MCF 10A (cell line): ENCODE measurements around the gene TMEM14C. TPM values are rescaled to one million over a fixed set of nuclear protein-coding genes. Genes with fewer than 3 reads are reported as not detected.
A peak's percentile ranks its signal among the peaks of the same experiment; 100 is the strongest.

Experiments used
- BruUV-seq: library from RNA; stranded (reverse); fragments of 400-500 nt; replicated peaks from 2 replicates; lab custom pipeline; 2021; lab: Mats Ljungman, UMichigan
- CTCF ChIA-PET: fragments of 300-600 bp; sonication (Branson Sonifier 250); formaldehyde crosslinking; extraction: SDS; loops from one replicate; lab custom pipeline; 2021; ENCODE audit warnings: antibody characterized with exemption, inconsistent platforms; lab: Yijun Ruan, JAX
- POLR2A ChIA-PET: fragments of 300-600, 350-650 bp; sonication (Branson Sonifier 250); formaldehyde crosslinking; extraction: SDS; loops from one replicate; lab custom pipeline; 2020; ENCODE audit warnings: antibody characterized with exemption, inconsistent platforms; lab: Yijun Ruan, JAX
- DNase-seq: peaks from one replicate; pipeline ENCODE4 v3.0.0-alpha.2; 2018; ENCODE audit not compliant: unreplicated experiment
- H3K27ac Mint-ChIP-seq: one replicate; pipeline ENCODE4 v1.8.0; 2022; ENCODE audit warnings: mild to moderate bottlenecking, low read depth, mixed read lengths; ENCODE audit not compliant: unreplicated experiment
- H3K27me3 Mint-ChIP-seq: one replicate; pipeline ENCODE4 v1.8.0; 2022; ENCODE audit warnings: mixed read lengths; ENCODE audit not compliant: insufficient read depth, unreplicated experiment
- H3K36me3 Mint-ChIP-seq: one replicate; pipeline ENCODE4 v1.8.0; 2022; ENCODE audit warnings: mild to moderate bottlenecking, moderate library complexity, mixed read lengths; ENCODE audit not compliant: insufficient read depth, unreplicated experiment
- H3K4me1 Mint-ChIP-seq: one replicate; pipeline ENCODE4 v1.8.0; 2022; ENCODE audit warnings: mixed read lengths; ENCODE audit not compliant: insufficient read depth, unreplicated experiment
- H3K4me3 Mint-ChIP-seq: one replicate; pipeline ENCODE4 v1.8.0; 2022; ENCODE audit warnings: mild to moderate bottlenecking, moderate library complexity, mixed read lengths; ENCODE audit not compliant: unreplicated experiment
- H3K9me3 Mint-ChIP-seq: one replicate; pipeline ENCODE4 v1.8.0; 2022; ENCODE audit warnings: mixed read lengths; ENCODE audit not compliant: unreplicated experiment
- intact Hi-C: fragments of 100-400 bp; cut with micrococcal nuclease; formaldehyde crosslinking; loops from 2 replicates; pipeline ENCODE4 v1.14.1; 2022
- total RNA-seq: library from RNA; stranded (reverse); gene quantifications from 2 replicates; pipeline ENCODE4 v1.2.3, GENCODE V29; 2022
- TF ChIP-seq, protein P1 (sequence below): fragments of 200-600 bp; IDR thresholded peaks from one replicate; pipeline ENCODE4 v1.8.0; 2022; ENCODE audit warnings: antibody characterized with exemption, mild to moderate bottlenecking; ENCODE audit not compliant: unreplicated experiment

TMEM14C gene
- total RNA-seq, 1 experiment from 2014 or later, result 159 TPM

DNA sequence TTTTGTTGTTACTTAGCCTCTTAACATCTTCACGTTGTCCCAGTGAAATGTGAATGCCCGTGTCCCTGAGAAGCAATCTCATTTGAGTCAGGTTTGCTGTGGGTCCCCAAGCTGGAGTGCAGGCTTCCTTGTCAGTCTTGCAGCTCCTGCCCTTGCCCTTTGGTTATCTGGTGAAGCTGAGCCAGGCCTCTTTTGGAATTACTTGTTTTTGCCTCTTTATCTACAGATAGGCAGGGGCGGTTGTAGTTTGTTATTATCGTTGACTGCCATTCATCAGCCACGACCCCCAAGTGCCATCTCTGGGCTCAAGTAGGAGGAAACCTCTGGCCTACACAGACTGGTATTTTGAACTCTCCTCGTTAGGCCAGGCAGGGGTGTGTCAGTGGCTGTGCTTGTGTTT is 2.2 kb downstream of the TMEM14C start:
- TF ChIP-seq, protein P1, sequence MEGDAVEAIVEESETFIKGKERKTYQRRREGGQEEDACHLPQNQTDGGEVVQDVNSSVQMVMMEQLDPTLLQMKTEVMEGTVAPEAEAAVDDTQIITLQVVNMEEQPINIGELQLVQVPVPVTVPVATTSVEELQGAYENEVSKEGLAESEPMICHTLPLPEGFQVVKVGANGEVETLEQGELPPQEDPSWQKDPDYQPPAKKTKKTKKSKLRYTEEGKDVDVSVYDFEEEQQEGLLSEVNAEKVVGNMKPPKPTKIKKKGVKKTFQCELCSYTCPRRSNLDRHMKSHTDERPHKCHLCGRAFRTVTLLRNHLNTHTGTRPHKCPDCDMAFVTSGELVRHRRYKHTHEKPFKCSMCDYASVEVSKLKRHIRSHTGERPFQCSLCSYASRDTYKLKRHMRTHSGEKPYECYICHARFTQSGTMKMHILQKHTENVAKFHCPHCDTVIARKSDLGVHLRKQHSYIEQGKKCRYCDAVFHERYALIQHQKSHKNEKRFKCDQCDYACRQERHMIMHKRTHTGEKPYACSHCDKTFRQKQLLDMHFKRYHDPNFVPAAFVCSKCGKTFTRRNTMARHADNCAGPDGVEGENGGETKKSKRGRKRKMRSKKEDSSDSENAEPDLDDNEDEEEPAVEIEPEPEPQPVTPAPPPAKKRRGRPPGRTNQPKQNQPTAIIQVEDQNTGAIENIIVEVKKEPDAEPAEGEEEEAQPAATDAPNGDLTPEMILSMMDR, result no peak
- H3K27me3 Mint-ChIP-seq, result no peaks in the 10 kb centered on the region
- CTCF ChIA-PET, result interaction anchor here (0.9 to 1.5 kb wide), 2 partner anchors 246 to 313 kb away, joined by 3 to 4 read pairs; no protein-coding TSS in a partner anchor
- H3K36me3 Mint-ChIP-seq, result peaks cover 32% of the 10 kb centered on the region
- POLR2A ChIA-PET, result interaction anchor here (1.4 to 7.6 kb wide), 4 partner anchors 10 to 35 kb away, joined by 8 to 185 read pairs (median 46); partner anchors contain the start of genes C6orf52, PAK1IP1 and TMEM14B
- H3K27ac Mint-ChIP-seq, result peak overlapping the region; percentile 89
- H3K9me3 Mint-ChIP-seq, result no peaks in the 10 kb centered on the region
- intact Hi-C loops, result no loop called here
- no peak for DNase-seq
- peak overlapping the region; percentile 96 for H3K4me3 Mint-ChIP-seq
- peaks cover 30% of the 10 kb centered on the region for H3K4me1 Mint-ChIP-seq
- BruUV-seq, result no TSS peak

DNA sequence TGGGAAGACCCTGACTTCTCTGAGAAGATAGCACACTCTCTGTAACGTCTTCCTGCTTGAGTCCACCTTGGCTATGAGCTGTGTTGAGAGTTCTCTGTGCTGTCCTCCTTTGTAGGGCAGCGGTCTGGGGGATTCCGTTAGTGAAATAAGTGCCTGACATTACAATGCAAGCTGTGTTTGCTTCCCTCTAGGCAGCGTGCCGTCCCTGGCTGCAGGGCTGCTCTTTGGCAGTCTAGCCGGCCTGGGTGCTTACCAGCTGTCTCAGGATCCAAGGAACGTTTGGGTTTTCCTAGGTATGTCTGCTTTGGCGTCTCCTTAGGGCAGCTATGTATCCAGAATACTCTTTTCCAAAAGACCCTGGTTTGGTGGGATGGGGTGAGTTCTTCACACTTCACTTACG is 2.8 kb downstream of the TMEM14C start:
- H3K4me1 Mint-ChIP-seq, result peaks cover 30% of the 10 kb centered on the region
- BruUV-seq, result no TSS peak
- no peaks in the 10 kb centered on the region for H3K27me3 Mint-ChIP-seq
- CTCF ChIA-PET, result no interaction called here
- POLR2A ChIA-PET, result interaction anchor here (6.3 kb wide), 1 partner anchor 20 kb away, joined by 185 read pairs; the partner anchor contains the start of gene TMEM14B
- DNase-seq, result no peak
- intact Hi-C loops, result no loop called here
- no peaks in the 10 kb centered on the region for H3K9me3 Mint-ChIP-seq
- H3K27ac Mint-ChIP-seq, result peak overlapping the region; percentile 89
- H3K4me3 Mint-ChIP-seq, result peak overlapping the region; percentile 24
- H3K36me3 Mint-ChIP-seq, result peaks cover 39% of the 10 kb centered on the region
- TF ChIP-seq, protein P1, result no peak

DNA sequence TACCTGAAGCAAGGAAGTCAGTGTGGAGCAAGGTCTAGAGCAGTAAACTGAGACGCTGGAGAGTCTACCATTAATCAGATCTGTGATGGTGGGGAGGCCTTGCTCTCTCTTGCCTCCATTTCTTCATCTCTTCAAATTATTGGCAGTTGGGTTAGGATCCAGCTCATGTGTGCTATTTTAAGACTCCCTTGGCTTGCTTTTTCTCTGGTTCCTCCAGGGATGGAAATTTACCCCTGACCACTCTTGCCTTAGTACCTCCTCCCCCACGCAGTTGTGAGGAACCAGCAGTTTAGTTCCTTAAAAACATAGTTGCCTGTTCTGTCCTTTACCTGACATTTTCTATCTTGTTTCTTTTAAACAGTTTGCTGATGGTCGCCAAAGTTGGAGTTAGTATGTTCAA is 7.4 kb downstream of the TMEM14C start:
- Mint-ChIP-seq H3K4me1 (peaks cover 17% of the 10 kb centered on the region), H3K4me3 (no peak overlapping the region), H3K9me3 (no peaks in the 10 kb centered on the region), H3K36me3 (peaks cover 70% of the 10 kb centered on the region), H3K27me3 (no peaks in the 10 kb centered on the region), H3K27ac (peak overlapping the region; percentile 77)
- POLR2A ChIA-PET, result interaction anchor here (0.8 kb wide), 1 partner anchor 17 kb away, joined by 4 read pairs; no protein-coding TSS in a partner anchor
- intact Hi-C loops, result no loop called here
- no peak for DNase-seq
- BruUV-seq, result no TSS peak
- TF ChIP-seq, protein P1, result no peak
- CTCF ChIA-PET, result interaction anchor here (0.6 to 1.3 kb wide), 2 partner anchors 220 to 381 kb away, joined by 3 to 4 read pairs; partner anchors contain the start of gene ERVFRD-1

DNA sequence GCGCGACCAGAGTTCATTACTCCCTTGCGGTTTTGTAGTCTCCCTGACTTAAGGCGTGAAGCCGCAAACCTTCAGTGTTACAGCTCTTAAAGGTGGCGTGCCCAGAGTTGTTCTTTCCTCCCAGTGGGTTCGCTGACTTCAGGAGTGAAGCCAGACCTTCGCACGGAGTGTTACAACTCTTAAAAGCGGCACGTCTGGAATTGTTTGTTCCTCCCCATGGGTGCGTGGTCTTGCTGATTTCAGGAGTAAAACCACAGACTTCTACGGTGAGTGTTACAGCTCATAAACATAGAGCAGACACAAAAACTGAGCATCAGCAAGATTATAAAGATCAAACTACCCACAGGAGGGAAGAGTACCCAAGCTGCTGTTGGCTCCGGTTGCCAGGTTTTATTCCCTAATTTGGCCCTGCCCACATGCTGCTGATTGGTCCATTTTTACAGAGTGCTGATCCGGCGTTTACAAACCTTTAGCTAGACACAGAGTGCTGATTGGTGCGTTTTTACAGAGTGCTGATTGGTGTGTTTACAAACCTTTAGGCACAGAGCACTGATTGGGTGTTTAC is 10.4 kb downstream of the TMEM14C start:
- POLR2A ChIA-PET, result interaction anchor here (0.8 to 2.3 kb wide), 5 partner anchors 9 to 26 kb away, joined by 3 to 14 read pairs (median 6); partner anchors contain the start of gene TMEM14C
- peaks cover 7% of the 10 kb centered on the region for H3K4me1 Mint-ChIP-seq

More for the DNA sequence above, 10.4 kb downstream of the TMEM14C start:
- H3K4me3 Mint-ChIP-seq, result no peak overlapping the region
- no peaks in the 10 kb centered on the region for H3K9me3 Mint-ChIP-seq
- H3K27me3 Mint-ChIP-seq, result no peaks in the 10 kb centered on the region
- H3K36me3 Mint-ChIP-seq, result peaks cover 61% of the 10 kb centered on the region
- no TSS peak for BruUV-seq
- DNase-seq, result no peak
- peak overlapping the region; percentile 88 for H3K27ac Mint-ChIP-seq
- CTCF ChIA-PET, result interaction anchor here (0.6 to 0.9 kb wide), 3 partner anchors 9 to 38 kb away, joined by 3 to 6 read pairs (median 3); partner anchors contain the start of genes PAK1IP1 and TMEM14B
- TF ChIP-seq, protein P1, result no peak
- intact Hi-C loops, result no loop called here
